ENCODE results near the gene OR5AS1. TPM values are rescaled to one million over a fixed set of nuclear protein-coding genes. Genes with fewer than 3 reads are reported as not detected.

The OR5AS1 gene
- total RNA-seq, 1 experiment from 2014 or later = not detected

DNA sequence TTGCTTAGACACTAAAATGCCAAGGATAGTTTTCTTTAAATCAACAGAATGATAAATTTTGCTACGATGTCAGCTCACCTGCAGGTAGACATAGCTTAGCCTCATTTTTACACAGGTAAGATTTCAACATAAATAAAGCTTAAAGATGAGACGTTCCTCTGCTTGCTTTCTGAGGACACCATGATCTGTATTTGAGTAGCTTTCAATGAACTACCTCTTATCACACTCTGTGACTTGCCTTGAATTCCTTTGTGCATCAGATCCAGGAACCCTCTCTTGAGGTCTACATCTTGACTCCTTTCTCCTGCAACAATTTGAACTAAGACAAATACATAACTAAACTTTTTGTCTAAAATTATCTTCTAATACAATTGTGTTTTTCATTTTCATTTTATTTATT, 39.5 kb downstream of the OR5AS1 start:
- CTCF ChIA-PET = no interaction called here
- Mint-ChIP-seq H3K9me3 (ENCODE audit: low read depth, unreplicated experiment) (peaks cover 4% of the 10 kb centered on the region), H3K27ac (ENCODE audit: unreplicated experiment) (no peak overlapping the region), H3K36me3 (ENCODE audit: insufficient read depth, unreplicated experiment) (no peaks in the 10 kb centered on the region), H3K4me3 (ENCODE audit: low read depth, unreplicated experiment) (no peak overlapping the region), H3K4me1 (ENCODE audit: low read depth, unreplicated experiment) (no peaks in the 10 kb centered on the region), H3K27me3 (ENCODE audit: unreplicated experiment) (no peaks in the 10 kb centered on the region)
- BruUV-seq (replicated peaks) = no TSS peak
- TF ChIP-seq CTCF (IDR thresholded peaks at IDR 0.05; ENCODE audit: unreplicated experiment) = no peak
- no peak for DNase-seq
- intact Hi-C loops (cut with micrococcal nuclease; ENCODE audit: unreplicated experiment) = no loop called here

Other genes with a start within 250 kb of the OR5AS1 start
- not detected in 2 replicates for gene OR5D14, start 232.1 kb upstream of the OR5AS1 start, total RNA-seq (2022)
- gene OR5L1, start 216.3 kb upstream of the OR5AS1 start, total RNA-seq (2022) = not detected in 2 replicates
- not detected in 2 replicates for gene OR5D18, start 208.0 kb upstream of the OR5AS1 start, total RNA-seq (2022)
- gene OR5L2, start 200.4 kb upstream of the OR5AS1 start, total RNA-seq (2022) = not detected in 2 replicates
- not detected in 2 replicates for gene OR5D16, start 188.9 kb upstream of the OR5AS1 start, total RNA-seq (2022)
- not detected in 2 replicates for gene TRIM51, start 144.4 kb upstream of the OR5AS1 start, total RNA-seq (2022)
- gene OR5W2, start 113.1 kb upstream of the OR5AS1 start, total RNA-seq (2022) = not detected in 2 replicates
- gene OR5I1, start 91.3 kb upstream of the OR5AS1 start, total RNA-seq (2022) = not detected in 2 replicates
- not detected in 2 replicates for gene OR10AG1, start 57.7 kb upstream of the OR5AS1 start, total RNA-seq (2022)
- gene OR5F1, start 33.0 kb upstream of the OR5AS1 start, total RNA-seq (2022) = not detected in 2 replicates
- not detected in 2 replicates for gene OR8I2, start 65.7 kb downstream of the OR5AS1 start, total RNA-seq (2022)
- gene OR8H2, start 76.0 kb downstream of the OR5AS1 start, total RNA-seq (2022) = not detected in 2 replicates
- not detected in 2 replicates for gene OR8H3, start 94.7 kb downstream of the OR5AS1 start, total RNA-seq (2022)
- gene OR8J3, start 112.5 kb downstream of the OR5AS1 start, total RNA-seq (2022) = not detected in 2 replicates
- gene OR8K5, start 132.7 kb downstream of the OR5AS1 start, total RNA-seq (2022) = not detected in 2 replicates
- gene OR5J2, start 149.0 kb downstream of the OR5AS1 start, total RNA-seq (2022) = not detected in 2 replicates
- gene OR5T2, start 206.6 kb downstream of the OR5AS1 start, total RNA-seq (2022) = not detected in 2 replicates
- gene OR5T3, start 224.6 kb downstream of the OR5AS1 start, total RNA-seq (2022) = not detected in 2 replicates
- not detected in 2 replicates for gene OR5T1, start 246.5 kb downstream of the OR5AS1 start, total RNA-seq (2022)

Measured in Calu3 (cell line).